Subcutaneous abdominal adipose tissue (tissue), 5 donors: ENCODE measurements around the gene THRB.
"Not testable (repeated sequence)": the region's sequence is repeated elsewhere in the genome, so short reads cannot be mapped to it uniquely, and the experiment has no call there.

Source experiments
- H3K27ac ChIP-seq: one replicate; pipeline ENCODE4 v1.7.0; 2013; ENCODE audit warnings: low read depth, mild to moderate bottlenecking, inconsistent platforms, low read length, moderate library complexity
- H3K27me3 ChIP-seq, 5 donors: one replicate each; pipeline ENCODE4 v1.7.0; 2013; ENCODE audit warnings: low read length in 5 of 5, inconsistent platforms in 1 of 5; ENCODE audit not compliant: control insufficient read depth in 5 of 5, insufficient read depth in 4 of 5
- H3K36me3 ChIP-seq, 5 donors: one replicate each; pipeline ENCODE4 v1.7.0; 2013; ENCODE audit warnings: low read length in 5 of 5; ENCODE audit not compliant: control insufficient read depth in 5 of 5, insufficient read depth in 5 of 5
- H3K4me1 ChIP-seq, 5 donors: one replicate each; pipeline ENCODE4 v1.7.0; 2013; ENCODE audit warnings: low read length in 5 of 5, mild to moderate bottlenecking in 3 of 5, moderate library complexity in 1 of 5; ENCODE audit not compliant: control insufficient read depth in 5 of 5, insufficient read depth in 5 of 5
- H3K4me3 ChIP-seq, 5 donors: one replicate each; pipeline ENCODE4 v1.7.0; 2013; ENCODE audit warnings: low read length in 5 of 5, low read depth in 1 of 5
- H3K9ac ChIP-seq, 5 donors: one replicate each; pipeline ENCODE4 v1.7.0; 2013; ENCODE audit warnings: low read length in 5 of 5, mild to moderate bottlenecking in 4 of 5, moderate library complexity in 3 of 5
- H3K9me3 ChIP-seq, 5 donors: one replicate each; pipeline ENCODE4 v1.7.0; 2013; ENCODE audit warnings: low read length in 5 of 5; ENCODE audit not compliant: control insufficient read depth in 5 of 5
- donor health status: healthy.
- donor health status: healthy.
- donor health status: healthy.
- donor health status: healthy.
- donor health status: healthy.

THRB gene

DNA sequence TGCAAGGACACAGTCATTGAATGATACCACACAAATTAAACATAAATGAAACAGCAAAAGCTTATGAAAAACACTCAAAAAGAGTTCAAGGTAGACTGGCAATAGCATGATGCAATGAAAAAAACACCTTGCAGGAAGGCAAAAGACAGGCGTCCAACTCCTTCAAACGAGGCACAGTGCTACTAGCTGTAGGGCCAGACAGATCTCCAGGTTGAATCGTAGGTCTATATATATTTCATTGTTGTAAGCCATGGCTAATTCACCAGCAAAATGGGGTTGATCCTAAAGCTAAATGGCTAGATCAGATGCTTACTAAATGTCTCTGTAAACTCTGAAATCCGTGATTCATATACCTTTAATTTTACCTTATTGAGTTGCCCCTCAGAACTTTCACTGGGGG lies 94.2 kb downstream of the THRB start:
- H3K4me1 ChIP-seq: peaks cover 0 to 10% (median 3%) of the 10 kb centered on the region in 5 donors
- no peaks in the 10 kb centered on the region for H3K9me3 ChIP-seq
- no peaks in the 10 kb centered on the region for H3K36me3 ChIP-seq
- no peaks in the 10 kb centered on the region for H3K27me3 ChIP-seq
- no peak overlapping the region for H3K27ac ChIP-seq
- H3K4me3 ChIP-seq: no peak overlapping the region
- H3K9ac ChIP-seq: no peak overlapping the region

DNA sequence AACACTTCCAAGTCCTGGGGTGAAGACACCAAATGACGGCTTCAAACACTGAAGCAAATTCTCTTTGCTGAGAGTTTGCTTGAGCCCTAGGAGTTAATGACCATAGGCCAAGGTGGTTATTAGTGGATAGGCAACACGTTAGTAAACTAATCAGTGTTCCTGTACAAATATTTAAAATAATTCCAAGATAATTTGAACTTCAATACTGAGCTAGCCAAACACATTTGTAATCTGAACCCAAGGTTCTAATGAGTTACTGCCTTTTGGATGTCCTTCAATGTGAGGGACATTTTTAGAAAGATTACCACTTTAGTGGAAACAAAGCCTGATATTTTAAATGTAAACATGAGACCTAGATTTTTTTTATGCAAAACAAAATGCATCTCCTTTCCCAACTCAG lies 94.6 kb downstream of the THRB start:
- Histone ChIP-seq H3K36me3 (no peaks in the 10 kb centered on the region), H3K4me1 (peaks cover 0 to 10% (median 3%) of the 10 kb centered on the region in 5 donors), H3K9me3 (no peaks in the 10 kb centered on the region), H3K9ac (no peak overlapping the region), H3K27ac (no peak overlapping the region), H3K4me3 (no peak overlapping the region), H3K27me3 (no peaks in the 10 kb centered on the region)

DNA sequence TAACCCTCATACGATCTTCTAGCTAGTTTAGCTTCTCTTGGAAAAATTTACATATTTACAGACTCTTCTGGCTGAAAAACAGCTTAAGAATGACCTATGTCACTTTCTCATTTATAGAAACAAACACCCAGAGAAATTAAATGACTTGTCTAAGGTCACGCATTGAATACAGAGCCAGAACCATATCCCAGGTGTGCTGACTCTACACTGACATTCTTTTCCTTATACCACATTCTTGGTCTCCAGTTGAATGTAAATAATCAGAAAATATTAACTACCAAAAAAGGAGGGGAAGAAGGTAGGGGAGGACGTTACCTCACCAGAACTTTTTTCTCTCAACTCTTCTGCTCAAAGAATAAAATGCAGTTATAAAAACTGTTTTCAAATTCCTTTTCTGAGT lies 95.0 kb downstream of the THRB start:
- H3K27me3 ChIP-seq: no peaks in the 10 kb centered on the region
- no peak overlapping the region for H3K4me3 ChIP-seq
- H3K4me1 ChIP-seq: peaks cover 0 to 10% (median 3%) of the 10 kb centered on the region in 5 donors
- no peak overlapping the region for H3K27ac ChIP-seq
- H3K36me3 ChIP-seq: no peaks in the 10 kb centered on the region
- no peaks in the 10 kb centered on the region for H3K9me3 ChIP-seq
- H3K9ac ChIP-seq: no peak overlapping the region

DNA sequence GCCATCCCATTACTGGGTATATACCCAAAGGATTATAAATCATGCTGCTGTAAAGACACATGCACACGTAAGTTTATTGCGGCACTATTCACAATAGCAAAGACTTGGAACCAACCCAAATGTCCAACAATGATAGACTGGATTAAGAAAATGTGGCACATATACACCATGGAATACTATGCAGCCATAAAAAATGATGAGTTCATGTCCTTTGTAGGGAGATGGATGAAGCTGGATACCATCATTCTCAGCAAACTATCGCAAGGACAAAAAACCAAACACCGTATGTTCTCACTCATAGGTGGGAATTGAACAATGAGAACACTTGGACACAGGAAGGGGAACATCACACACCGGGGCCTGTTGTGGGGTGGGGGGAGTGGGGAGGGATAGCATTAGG lies 95.9 kb downstream of the THRB start:
- not testable (repeated sequence) for H3K9ac ChIP-seq, H3K36me3 ChIP-seq, H3K4me3 ChIP-seq, H3K27me3 ChIP-seq, H3K9me3 ChIP-seq, H3K27ac ChIP-seq
- H3K4me1 ChIP-seq: peaks cover 0 to 10% (median 3%) of the 10 kb centered on the region in 5 donors

DNA sequence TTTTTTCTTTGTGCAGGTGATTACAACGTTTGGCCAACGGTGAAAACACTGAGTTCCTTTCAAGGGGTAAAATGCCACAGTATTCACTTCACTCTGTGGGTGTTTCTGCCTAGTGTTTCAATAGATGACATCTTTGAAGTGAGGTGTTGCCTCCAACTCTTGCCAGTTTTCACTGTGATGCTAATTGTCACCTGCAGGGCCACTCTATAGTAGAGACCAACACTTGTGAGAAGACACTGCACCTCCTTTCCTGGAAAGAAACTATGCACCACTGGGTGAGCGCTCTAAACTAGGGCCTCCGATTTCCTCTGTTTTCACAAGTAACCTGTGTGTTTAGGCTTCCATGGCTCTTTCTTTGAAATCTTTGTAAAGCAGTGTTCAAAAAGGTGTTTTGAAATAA lies 98.3 kb downstream of the THRB start:
- peaks cover 0 to 7% (median 3%) of the 10 kb centered on the region in 5 donors for H3K4me1 ChIP-seq
- H3K27me3 ChIP-seq: no peaks in the 10 kb centered on the region
- no peaks in the 10 kb centered on the region for H3K9me3 ChIP-seq
- no peaks in the 10 kb centered on the region for H3K36me3 ChIP-seq
- no peak overlapping the region for H3K9ac ChIP-seq
- H3K4me3 ChIP-seq: no peak overlapping the region
- no peak overlapping the region for H3K27ac ChIP-seq

DNA sequence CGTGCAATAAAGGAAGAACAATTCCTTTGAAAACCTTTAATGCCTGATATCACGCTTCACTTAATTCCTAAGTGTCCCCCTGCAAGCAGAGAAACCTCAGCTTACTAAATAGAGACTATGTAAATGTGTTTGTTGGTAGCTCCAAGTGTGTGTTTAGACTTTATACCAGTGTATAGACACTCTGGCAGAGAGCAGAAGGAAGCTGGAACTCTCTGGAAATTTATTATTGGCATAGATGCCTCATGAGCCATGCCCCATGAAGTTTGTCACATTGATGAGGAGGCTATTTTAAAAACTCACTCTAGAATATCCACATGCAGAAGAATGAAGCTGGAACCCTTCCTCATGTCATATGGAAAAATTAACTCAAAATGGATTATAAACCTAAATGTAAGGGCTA lies 99.9 kb downstream of the THRB start:
- no peaks in the 10 kb centered on the region for H3K36me3 ChIP-seq
- no peaks in the 10 kb centered on the region for H3K27me3 ChIP-seq
- no peaks in the 10 kb centered on the region for H3K9me3 ChIP-seq
- H3K4me1 ChIP-seq: peaks cover 0 to 11% (median 4%) of the 10 kb centered on the region in 5 donors
- no peak overlapping the region for H3K4me3 ChIP-seq
- no peak overlapping the region for H3K27ac ChIP-seq
- no peak overlapping the region for H3K9ac ChIP-seq

DNA sequence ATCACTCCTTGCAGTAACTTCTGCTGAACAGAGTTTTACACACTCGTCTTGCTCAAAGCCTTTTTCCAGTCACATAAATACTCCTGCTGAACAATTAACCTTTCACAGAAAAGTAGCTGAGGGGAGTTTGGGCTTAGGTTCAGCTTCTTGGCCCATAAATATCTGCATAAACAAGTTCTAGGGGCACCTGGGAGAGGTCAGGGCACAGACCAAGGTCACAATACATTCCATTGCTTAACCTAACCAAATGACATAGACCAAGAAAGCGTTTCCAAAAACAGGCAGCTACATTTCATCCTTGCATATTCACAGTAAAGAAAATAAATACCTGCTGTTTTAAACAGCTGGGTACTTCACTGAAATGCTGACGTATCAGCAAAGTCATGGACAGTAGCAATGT lies 101.3 kb downstream of the THRB start:
- Histone ChIP-seq H3K4me3 (no peak overlapping the region), H3K4me1 (peaks cover 0 to 24% (median 15%) of the 10 kb centered on the region in 5 donors), H3K9ac (no peak overlapping the region), H3K36me3 (no peaks in the 10 kb centered on the region), H3K27me3 (no peaks in the 10 kb centered on the region), H3K27ac (no peak overlapping the region), H3K9me3 (no peaks in the 10 kb centered on the region)

DNA sequence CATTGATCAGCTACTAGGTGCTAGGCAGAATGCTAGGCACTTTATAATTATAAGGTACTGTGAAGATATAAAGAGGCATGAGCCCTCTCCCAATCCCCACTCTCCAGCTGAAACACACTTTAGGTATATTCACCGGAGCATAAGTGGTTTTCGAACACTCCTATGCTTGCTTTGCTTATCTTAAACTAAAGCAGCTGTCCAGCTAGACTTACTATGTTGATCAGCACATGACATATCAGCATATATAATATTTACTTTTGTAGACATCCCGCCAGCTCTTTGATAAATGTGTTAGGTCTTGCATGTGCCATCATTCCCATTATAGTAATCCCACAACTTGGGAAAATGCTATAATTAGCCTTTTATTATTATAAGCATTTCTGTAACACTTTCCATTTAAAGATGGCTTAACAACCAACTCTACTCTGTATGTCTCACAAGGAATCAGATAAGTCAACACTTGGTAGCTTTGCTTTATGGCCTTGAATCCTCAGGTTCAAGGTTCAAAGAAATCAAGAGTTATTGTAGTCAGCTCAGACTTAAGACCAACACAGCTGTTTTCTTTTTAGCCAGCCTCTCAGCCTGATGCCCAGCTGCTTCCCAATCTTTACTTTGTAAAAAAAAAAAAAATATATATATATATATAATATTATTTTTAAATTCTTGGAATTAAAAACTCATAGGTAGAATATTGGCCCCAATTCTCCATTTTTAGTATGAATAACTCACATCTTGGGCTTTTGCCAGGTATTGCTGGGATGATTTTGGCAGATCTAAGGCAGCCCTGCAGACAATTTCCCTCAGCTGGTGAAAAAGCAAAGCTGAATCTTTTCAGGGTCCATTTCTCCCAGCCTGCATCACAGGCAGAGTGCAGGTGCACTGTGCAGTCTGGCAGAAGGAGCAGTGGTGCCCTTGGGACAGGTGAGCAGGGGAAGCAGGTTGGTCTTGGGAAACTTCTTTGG lies 104.2 kb downstream of the THRB start:
- Histone ChIP-seq H3K36me3 (no peaks in the 10 kb centered on the region), H3K27ac (no peak overlapping the region), H3K9me3 (no peaks in the 10 kb centered on the region), H3K9ac (no peak overlapping the region), H3K27me3 (no peaks in the 10 kb centered on the region), H3K4me1 (peaks cover 5 to 36% (median 26%) of the 10 kb centered on the region in 5 donors), H3K4me3 (no peak overlapping the region)

DNA sequence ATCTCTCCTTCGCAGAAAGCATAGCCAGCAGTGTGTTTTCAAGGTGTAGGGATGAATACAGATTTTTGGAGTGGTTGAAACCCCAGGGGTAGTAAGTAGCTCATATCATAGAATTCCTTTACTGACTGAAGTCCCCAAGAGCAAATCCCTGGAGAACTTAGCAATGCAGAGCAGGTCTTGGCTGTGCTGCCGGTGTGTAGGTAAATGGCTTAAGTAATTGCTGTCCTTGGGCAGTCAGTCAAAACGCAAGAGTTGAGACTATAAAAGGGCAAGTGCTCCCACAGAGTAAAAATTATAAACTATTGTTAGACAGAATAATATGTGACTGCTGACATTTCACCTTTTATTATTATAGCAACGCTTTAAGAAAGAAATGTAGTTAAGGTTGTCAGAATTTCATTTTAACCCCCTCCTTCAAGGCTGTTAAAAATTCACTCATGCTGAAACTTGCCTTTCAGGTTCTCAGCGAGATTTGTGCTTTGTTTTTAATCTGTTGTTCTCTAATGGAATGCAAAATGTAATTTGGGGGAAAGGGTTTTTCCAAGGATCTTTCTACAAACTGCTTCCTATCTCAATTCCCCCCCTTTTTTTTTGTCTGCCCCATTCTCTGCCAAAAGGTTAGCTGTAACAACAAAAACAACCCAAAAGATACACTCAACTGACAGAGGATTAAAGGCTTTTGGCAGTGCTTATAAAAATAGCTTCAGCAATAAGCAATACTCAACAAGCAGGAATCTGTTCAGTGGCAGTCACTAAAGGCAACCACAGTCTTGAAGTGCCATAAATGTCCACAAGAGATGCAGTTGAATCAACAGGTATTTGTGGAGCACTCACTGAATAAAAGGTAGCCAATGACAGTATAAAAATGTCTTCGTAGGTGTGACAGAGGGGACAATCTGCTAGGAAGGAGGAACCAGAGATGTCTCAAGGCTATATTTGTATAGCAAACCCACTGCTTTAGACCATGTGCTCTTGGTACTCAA lies 105.3 kb downstream of the THRB start:
- no peaks in the 10 kb centered on the region for H3K9me3 ChIP-seq
- H3K4me1 ChIP-seq: peaks cover 5 to 36% (median 26%) of the 10 kb centered on the region in 5 donors
- no peak overlapping the region for H3K4me3 ChIP-seq
- H3K9ac ChIP-seq: no peak overlapping the region
- no peaks in the 10 kb centered on the region for H3K27me3 ChIP-seq
- no peak overlapping the region for H3K27ac ChIP-seq
- H3K36me3 ChIP-seq: no peaks in the 10 kb centered on the region

DNA sequence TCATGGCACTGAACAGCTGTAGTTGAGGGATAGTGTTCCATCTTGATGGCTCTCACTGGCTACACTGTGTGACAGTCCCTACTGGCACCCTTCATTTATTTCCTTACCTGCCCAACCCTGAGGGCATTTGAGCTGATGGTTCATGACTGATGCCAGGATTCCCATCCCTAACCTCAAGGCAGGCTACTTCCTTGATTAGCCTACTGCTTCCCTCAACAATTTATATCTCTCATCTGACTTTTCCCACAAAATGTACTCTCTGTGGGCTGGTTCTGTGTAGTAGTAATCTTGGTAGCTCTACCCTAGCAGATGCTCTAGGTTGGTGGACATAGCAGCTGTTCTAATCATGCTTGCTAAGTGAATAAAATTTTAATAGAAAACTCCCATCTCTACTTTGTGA lies 106.0 kb downstream of the THRB start:
- H3K9ac ChIP-seq: no peak overlapping the region
- no peaks in the 10 kb centered on the region for H3K36me3 ChIP-seq
- no peak overlapping the region for H3K4me3 ChIP-seq
- H3K27me3 ChIP-seq: no peaks in the 10 kb centered on the region
- no peaks in the 10 kb centered on the region for H3K9me3 ChIP-seq
- no peak overlapping the region for H3K27ac ChIP-seq
- H3K4me1 ChIP-seq: peaks cover 5 to 36% (median 26%) of the 10 kb centered on the region in 5 donors
